K562 (cell line): ENCODE measurements around the gene POLR2C. TPM values are rescaled to one million over a fixed set of nuclear protein-coding genes. Genes with fewer than 3 reads are reported as not detected.
A peak's percentile ranks its signal among the peaks of the same experiment; 100 is the strongest.

Experiments used
- ATAC-seq: fragments of 200-7000 bp; cut with Tn5 transposase; 3 replicates; pipeline ENCODE4 v1.9.1; 2020; ENCODE audit warnings: moderate library complexity
- BruUV-seq: library from RNA; stranded (reverse); fragments of 400-500 nt; replicated peaks from 2 replicates; lab custom pipeline; 2021; lab: Mats Ljungman, UMichigan
- CTCF ChIA-PET: fragments of 300-600 bp; formaldehyde crosslinking; extraction: SDS; loops from one replicate; lab custom pipeline; 2021; ENCODE audit warnings: low intra/inter-chr PET ratio; lab: Yijun Ruan, JAX
- POLR2A ChIA-PET: fragments of 300-600, 350-650 bp; sonication (Branson Sonifier 250); formaldehyde crosslinking; extraction: SDS; loops from one replicate; lab custom pipeline; 2021; ENCODE audit warnings: antibody characterized with exemption, inconsistent platforms; lab: Yijun Ruan, JAX
- DNase-seq, 4 experiments: peaks; one replicate each; pipeline versions ENCODE4 v3.0.0 to v3.0.0-alpha.2; 2011 to 2018; ENCODE audit warnings: low spot score in 3 of 4, mixed read lengths in 3 of 4; ENCODE audit errors: extremely low read depth in 1 of 4
- FAIRE-seq: peaks from 2 replicates; lab custom pipeline; 2011; peaks lifted over from hg19 to GRCh38; lab: Jason Lieb, UNC
- H2AFZ ChIP-seq: 2 replicates; pipeline ENCODE4 v1.6.0; 2011; ENCODE audit warnings: low read depth, low read length, control low read depth, inconsistent platforms
- H3K27ac ChIP-seq: fragments of 200-600 bp; 3 replicates; pipeline ENCODE4 v1.8.0; 2011; ENCODE audit warnings: low read depth, mild to moderate bottlenecking, control low read depth, inconsistent platforms, low read length, moderate library complexity, mixed read lengths; ENCODE audit errors: extremely low read depth
- H3K27me3 ChIP-seq, 2 experiments: fragments of 300-600 bp in 1 of 2; 2 replicates in 1 of 2; 3 replicates in 1 of 2; pipeline versions ENCODE4 v1.6.0 to v1.8.0; 2011; ENCODE audit warnings: inconsistent platforms in 2 of 2, low read length in 2 of 2, mild to moderate bottlenecking in 1 of 2, mixed read lengths in 1 of 2, moderate library complexity in 1 of 2; ENCODE audit not compliant: control insufficient read depth in 2 of 2, insufficient read depth in 2 of 2
- H3K36me3 ChIP-seq: fragments of 300-600 bp; 3 replicates; pipeline ENCODE4 v1.8.0; 2011; ENCODE audit warnings: mild to moderate bottlenecking, low read length, inconsistent platforms; ENCODE audit not compliant: control insufficient read depth, insufficient read depth
- H3K4me1 ChIP-seq, 2 experiments: fragments of 200-600 bp in 1 of 2; replicated peaks in 1 of 2; 2 replicates in 1 of 2; 3 replicates in 1 of 2; pipeline versions ENCODE4 v1.5.1 to v1.8.0; 2011; ENCODE audit warnings: inconsistent platforms in 2 of 2, low read length in 2 of 2, mild to moderate bottlenecking in 1 of 2, mixed read lengths in 1 of 2, moderate library complexity in 1 of 2; ENCODE audit not compliant: control insufficient read depth in 2 of 2, insufficient read depth in 2 of 2
- H3K4me2 ChIP-seq: 2 replicates; pipeline ENCODE4 v1.6.1; 2011; ENCODE audit warnings: low read length, control low read depth, inconsistent platforms, mixed read lengths; ENCODE audit not compliant: insufficient read depth
- H3K4me3 ChIP-seq: fragments of 200-600 bp; sonication (generic), shearing (Covaris generic); 2 replicates; pipeline ENCODE4 v1.5.1; 2016; ENCODE audit warnings: control low read depth, inconsistent platforms
- H3K79me2 ChIP-seq: fragments of 200-600 bp; 3 replicates; pipeline ENCODE4 v1.8.0; 2011; ENCODE audit warnings: low read length, inconsistent platforms; ENCODE audit not compliant: control insufficient read depth, insufficient read depth
- H3K9ac ChIP-seq, 2 experiments: 2 replicates each; pipeline versions ENCODE4 v1.6.0 to v1.6.1; 2011; ENCODE audit warnings: low read depth in 2 of 2, low read length in 2 of 2, control low read depth in 1 of 2, inconsistent platforms in 1 of 2, mild to moderate bottlenecking in 1 of 2, mixed read lengths in 1 of 2; ENCODE audit not compliant: insufficient read depth in 1 of 2
- H3K9me1 ChIP-seq: one replicate; pipeline ENCODE4 v1.6.0; 2011; ENCODE audit warnings: inconsistent platforms, mild to moderate bottlenecking, low read length, moderate library complexity; ENCODE audit not compliant: control insufficient read depth, insufficient read depth
- H3K9me3 ChIP-seq: replicated peaks from 2 replicates; pipeline ENCODE4 v1.5.1; 2011; ENCODE audit warnings: low read depth, low read length, inconsistent platforms; ENCODE audit not compliant: control insufficient read depth, insufficient read depth
- H4K20me1 ChIP-seq: replicated peaks from 2 replicates; pipeline ENCODE4 v1.6.1; 2011; ENCODE audit warnings: low read length, inconsistent platforms, mixed read lengths; ENCODE audit not compliant: control insufficient read depth, insufficient read depth
- ARID2 ChIP-seq: fragments of 450-650 bp; IDR thresholded peaks from 2 replicates; pipeline ENCODE4 v1.6.1; 2017; ENCODE audit warnings: antibody characterized with exemption, mild to moderate bottlenecking
- CBFB ChIP-seq: sonication (generic); formaldehyde crosslinking; IDR thresholded peaks from 2 replicates; pipeline ENCODE4 v1.4.0; 2020; ENCODE audit warnings: mild to moderate bottlenecking, missing genetic modification reagents
- CHAMP1 ChIP-seq: fragments of 450-650 bp; IDR thresholded peaks from 2 replicates; pipeline ENCODE4 v1.6.1; 2016; ENCODE audit warnings: mild to moderate bottlenecking
- CTBP1 ChIP-seq: fragments of 450-650 bp; IDR thresholded peaks from 2 replicates; pipeline ENCODE4 v1.6.1; 2016; ENCODE audit warnings: borderline replicate concordance
- EGR1 ChIP-seq: fragments of 450-650 bp; conservative IDR thresholded peaks from 2 replicates; pipeline ENCODE4 v1.6.1; 2017; ENCODE audit warnings: mild to moderate bottlenecking
- IFI16 ChIP-seq: fragments of 250-450 bp; sonication (Bioruptor Pico); IDR thresholded peaks from 2 replicates; pipeline ENCODE4 v2.1.2; 2022; ENCODE audit warnings: mild to moderate bottlenecking, inconsistent platforms
- KAT8 ChIP-seq: fragments of 450-650 bp; IDR thresholded peaks from 2 replicates; pipeline ENCODE4 v1.6.1; 2016; ENCODE audit warnings: low read depth, mild to moderate bottlenecking
- MEIS2 ChIP-seq: fragments of 450-650 bp; IDR thresholded peaks from 2 replicates; pipeline ENCODE4 v1.6.1; 2014; ENCODE audit warnings: mild to moderate bottlenecking; ENCODE audit not compliant: partially characterized antibody
- NR2C2 ChIP-seq, 2 experiments: fragments of 200-800 bp in 1 of 2; sonication (Bioruptor generic) in 1 of 2; sonication (generic) in 1 of 2; formaldehyde crosslinking in 1 of 2; IDR thresholded peaks; 2 replicates each; pipeline versions ENCODE4 v1.6.1 to v1.8.0; 2016 to 2022; ENCODE audit warnings: mild to moderate bottlenecking in 1 of 2, missing compliant biosample characterization in 1 of 2, missing genetic modification characterization in 1 of 2, missing genetic modification reagents in 1 of 2
- PKNOX1 ChIP-seq: fragments of 450-650 bp; IDR thresholded peaks from 2 replicates; pipeline ENCODE4 v1.6.1; 2016
- POLR2H ChIP-seq: IDR thresholded peaks from 2 replicates; pipeline ENCODE4 v1.6.1; 2016; ENCODE audit warnings: missing genetic modification characterization, low read depth, mild to moderate bottlenecking, control low read depth, missing compliant biosample characterization, moderate library complexity
- RFX7 ChIP-seq: fragments of 250-450 bp; sonication (Bioruptor Pico); IDR thresholded peaks from 2 replicates; pipeline ENCODE4 v1.5.1; 2021; ENCODE audit warnings: mild to moderate bottlenecking
- SOX6 ChIP-seq: fragments of 450-650 bp; IDR thresholded peaks from 2 replicates; pipeline ENCODE4 v1.6.1; 2014; ENCODE audit warnings: mild to moderate bottlenecking
- ZFP1 ChIP-seq: fragments of 450-650 bp; formaldehyde crosslinking; IDR thresholded peaks from 2 replicates; pipeline ENCODE4 v1.4.0; 2020; ENCODE audit warnings: mild to moderate bottlenecking, mixed read lengths
- ZFPM2 ChIP-seq: fragments of 250-450 bp; sonication (Bioruptor Pico); IDR thresholded peaks from 2 replicates; pipeline ENCODE4 v1.5.1; 2022; ENCODE audit warnings: mild to moderate bottlenecking
- WGBS: fragments of 100-300 bp; shearing (Covaris generic); methylation state at CpG from one replicate; pipeline ENCODE4 v1.1.6; 2016; ENCODE audit warnings: low coverage, mixed read lengths; ENCODE audit not compliant: insufficient coverage; ENCODE audit errors: missing lambda C conversion rate; 5-methylcytosine and 5-hydroxymethylcytosine counted together
- in situ Hi-C: fragments of 300-500 bp; cut with MboI; formaldehyde crosslinking; loops from 4 replicates; pipeline ENCODE4 v1.15.0; 2018; ENCODE audit warnings: inconsistent platforms, mixed read lengths
- intact Hi-C: fragments of 100-400 bp; cut with micrococcal nuclease; formaldehyde crosslinking; loops from 2 replicates; pipeline ENCODE4 v1.14.2; 2022
- polyA plus RNA-seq, 8 experiments: library from polyadenylated mRNA; depleted of rRNA in 4 of 8; stranded (reverse) in 5 of 8; unstranded in 3 of 8; fragments of >200 nt; fragmentation: Nextera tagmentation in 2 of 8; fragmentation: Illumina TruSeq in 1 of 8; extraction: Ambion mirVana in 2 of 8; extraction: Trizol in 1 of 8; gene quantifications; 2 replicates each; pipeline versions ENCODE4 v1.2.1 to v1.2.3, GENCODE V29; 2011 to 2014; ENCODE audit warnings: inconsistent platforms in 1 of 8, missing spikeins in 1 of 8
- total RNA-seq, 7 experiments: library from RNA; depleted of rRNA in 6 of 7; stranded (reverse); fragments of >200 nt in 6 of 7; fragmentation: Illumina TruSeq in 2 of 7; extraction: Trizol in 2 of 7; gene quantifications; 2 replicates each; pipeline versions ENCODE4 v1.2.1 to v1.2.3, GENCODE V29; 2011 to 2021; ENCODE audit warnings: low replicate concordance in 1 of 7
- TF ChIP-seq, protein P1 (sequence below), 2 experiments: fragments of 200-800 bp in 1 of 2; sonication (Bioruptor generic) in 1 of 2; sonication (generic) in 1 of 2; formaldehyde crosslinking in 1 of 2; IDR thresholded peaks in 1 of 2; conservative IDR thresholded peaks in 1 of 2; 2 replicates each; pipeline versions ENCODE4 v1.5.0 to v1.6.1; 2016 to 2020; ENCODE audit warnings: missing compliant biosample characterization in 1 of 2, missing genetic modification characterization in 1 of 2, missing genetic modification reagents in 1 of 2

The POLR2C gene
- total and polyA plus RNA-seq, 9 of the 15 experiments (the other 6 are each of a cell fraction or from before 2014, with no cell fraction given): 70.3 to 163 (median 92.3) TPM

DNA sequence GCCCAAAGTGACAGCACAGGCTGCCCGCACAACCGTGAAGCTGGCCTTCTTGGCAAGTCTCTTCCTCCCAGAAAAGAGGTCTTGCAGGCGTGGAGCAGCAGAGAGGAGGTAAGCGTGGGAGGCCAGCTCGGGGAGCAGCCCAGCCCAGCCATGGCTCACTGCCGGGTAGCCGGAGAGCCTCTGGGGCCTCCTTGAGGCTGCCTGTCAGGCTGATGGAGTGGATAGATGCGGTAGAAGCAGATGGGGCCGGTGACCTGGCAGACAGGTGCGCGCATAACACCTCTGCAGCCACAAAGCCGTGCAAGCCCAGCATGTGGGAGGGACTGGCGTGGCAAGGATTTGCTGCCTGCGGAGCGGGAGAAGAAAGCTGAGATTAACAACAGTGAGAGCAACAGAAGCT, 40.9 kb downstream of the POLR2C start:
- CTCF ChIA-PET: no interaction called here
- Histone ChIP-seq H3K36me3 (no peaks in the 10 kb centered on the region), H3K4me1 (peaks cover 8 to 10% of the 10 kb centered on the region in 2 experiments; a peak in 4 of 5 replicates), H3K9me3 (no peaks in the 10 kb centered on the region), H3K9ac (peak overlapping the region in 1 of 2 experiments; percentile 16; a peak in 1 of 4 replicates), H2AFZ (no peak overlapping the region), H3K27ac (no peak overlapping the region), H3K27me3 (peaks cover 0 to 31% of the 10 kb centered on the region in 2 experiments; a peak in 3 of 5 replicates), H3K9me1 (no peaks in the 10 kb centered on the region), H3K4me3 (no peak overlapping the region), H3K4me2 (no peak overlapping the region), H3K79me2 (no peaks in the 10 kb centered on the region), H4K20me1 (no peaks in the 10 kb centered on the region)
- peak in 3 of 4 experiments; percentile 46 to 54 (median 48) for DNase-seq
- intact Hi-C loops: no loop called here
- peak; percentile 68 for ATAC-seq
- POLR2A ChIA-PET: interaction anchor here (0.7 to 1.0 kb wide), 4 partner anchors 11 to 38 kb away, joined by 3 to 4 read pairs (median 3); no protein-coding TSS in a partner anchor
- WGBS: 15% methylated on average over 15 of the region's 15 CpGs
- in situ Hi-C loops: no loop called here
- no TSS peak for BruUV-seq
- FAIRE-seq: no peak
- TF ChIP-seq RFX7 (CRISPR knock-in tag): no peak
- no peak for TF ChIP-seq CBFB
- TF ChIP-seq EGR1: 0 out of 2 replicates have a peak, but pooled peaks have one; percentile 10
- no peak for TF ChIP-seq POLR2H (tag)
- no peak for TF ChIP-seq IFI16 (CRISPR knock-in tag)
- no peak for TF ChIP-seq CHAMP1
- TF ChIP-seq KAT8: no peak
- peak; percentile 50 for TF ChIP-seq PKNOX1
- no peak for TF ChIP-seq ZFPM2 (CRISPR knock-in tag)
- no peak for TF ChIP-seq ARID2
- TF ChIP-seq, protein P1, sequence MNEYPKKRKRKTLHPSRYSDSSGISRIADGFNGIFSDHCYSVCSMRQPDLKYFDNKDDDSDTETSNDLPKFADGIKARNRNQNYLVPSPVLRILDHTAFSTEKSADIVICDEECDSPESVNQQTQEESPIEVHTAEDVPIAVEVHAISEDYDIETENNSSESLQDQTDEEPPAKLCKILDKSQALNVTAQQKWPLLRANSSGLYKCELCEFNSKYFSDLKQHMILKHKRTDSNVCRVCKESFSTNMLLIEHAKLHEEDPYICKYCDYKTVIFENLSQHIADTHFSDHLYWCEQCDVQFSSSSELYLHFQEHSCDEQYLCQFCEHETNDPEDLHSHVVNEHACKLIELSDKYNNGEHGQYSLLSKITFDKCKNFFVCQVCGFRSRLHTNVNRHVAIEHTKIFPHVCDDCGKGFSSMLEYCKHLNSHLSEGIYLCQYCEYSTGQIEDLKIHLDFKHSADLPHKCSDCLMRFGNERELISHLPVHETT (CRISPR knock-in tag; conservative IDR thresholded peaks at IDR 0.05 in 1 of 2, IDR thresholded peaks at IDR 0.05 in 1 of 2): no peak
- no peak for TF ChIP-seq NR2C2 (CRISPR knock-in tag; IDR thresholded peaks at IDR 0.05)
- no peak for TF ChIP-seq NR2C2 (tag; IDR thresholded peaks at IDR 0.05)
- peak; percentile 14 for TF ChIP-seq MEIS2
- TF ChIP-seq CTBP1: 0 out of 2 replicates have a peak, but pooled peaks have one; percentile 31
- TF ChIP-seq SOX6: no peak
- no peak for TF ChIP-seq ZFP1
